B cell (primary cell): Measurements from ENCODE around the gene TMEM44. TPM values are rescaled to one million over a fixed set of nuclear protein-coding genes. Genes with fewer than 3 reads are reported as not detected.

Experiments
- ATAC-seq: fragments of 200-7000 bp; cut with Tn5 transposase; one replicate; pipeline ENCODE4 v1.10.0; 2021; ENCODE audit warnings: low read depth, mild to moderate bottlenecking, moderate number of reproducible peaks, moderate library complexity
- CTCF ChIA-PET: fragments of 350-600 bp; sonication (Branson Sonifier 250); formaldehyde crosslinking; loops from one replicate; lab custom pipeline; 2021; ENCODE audit warnings: antibody characterized with exemption, inconsistent platforms; lab: Charles Lee
- POLR2A ChIA-PET: fragments of 350-600 bp; sonication (Branson Sonifier 250); formaldehyde crosslinking; loops from one replicate; lab custom pipeline; 2021; ENCODE audit warnings: antibody characterized with exemption; lab: Charles Lee
- DNase-seq: peaks from one replicate; pipeline ENCODE4 v3.0.0; 2013
- H2AFZ ChIP-seq: 2 replicates; pipeline ENCODE4 v1.6.1; 2012; ENCODE audit warnings: mild to moderate bottlenecking, low read depth, low read length; ENCODE audit not compliant: insufficient read depth, poor library complexity, severe bottlenecking
- H3K27ac ChIP-seq, 2 donors: 1 replicate in 1 of 2; 2 replicates in 1 of 2; pipeline ENCODE4 v1.5.1; 2012 to 2013; ENCODE audit warnings: low read length in 2 of 2, mild to moderate bottlenecking in 2 of 2, moderate library complexity in 1 of 2
- H3K27me3 ChIP-seq, 4 experiments: fragments of 200-600 bp in 1 of 4; sonication (generic) in 1 of 4; replicated peaks in 1 of 4; 1 replicate in 2 of 4; 2 replicates in 2 of 4; pipeline versions ENCODE4 v1.6.1 to v1.7.0; 2013 to 2016; ENCODE audit warnings: low read length in 3 of 4, mild to moderate bottlenecking in 2 of 4, mixed read lengths in 1 of 4, moderate library complexity in 1 of 4; ENCODE audit not compliant: insufficient read depth in 4 of 4, control insufficient read depth in 3 of 4; ENCODE audit errors: control extremely low read depth in 1 of 4
- H3K36me3 ChIP-seq, 2 experiments: replicated peaks in 1 of 2; 1 replicate in 1 of 2; 2 replicates in 1 of 2; pipeline versions ENCODE4 v1.6.1 to v1.7.1; 2013; ENCODE audit warnings: low read length in 1 of 2; ENCODE audit not compliant: insufficient read depth in 2 of 2, control insufficient read depth in 1 of 2; ENCODE audit errors: control extremely low read depth in 1 of 2, extremely low read depth in 1 of 2
- H3K4me1 ChIP-seq, 2 donors: fragments of 200-600 bp in 1 of 2; sonication (generic) in 1 of 2; 1 replicate in 1 of 2; 2 replicates in 1 of 2; pipeline versions ENCODE4 v1.5.1 to v1.6.1; 2013 to 2017; ENCODE audit warnings: low read length in 2 of 2; ENCODE audit not compliant: control insufficient read depth in 2 of 2, insufficient read depth in 2 of 2
- H3K4me2 ChIP-seq: replicated peaks from 2 replicates; pipeline ENCODE3; 2012; ENCODE audit warnings: mild to moderate bottlenecking, low read depth, low read length; ENCODE audit not compliant: poor library complexity, severe bottlenecking
- H3K4me3 ChIP-seq, 5 experiments: fragments of 200-600 bp in 1 of 5; sonication (generic) in 1 of 5; 1 replicate in 3 of 5; 2 replicates in 2 of 5; pipeline versions ENCODE4 v1.5.1 to v1.7.0; 2011 to 2016; ENCODE audit warnings: low read length in 4 of 5, mild to moderate bottlenecking in 4 of 5, low read depth in 2 of 5, control low read depth in 1 of 5, moderate library complexity in 1 of 5; ENCODE audit not compliant: insufficient read depth in 1 of 5; ENCODE audit errors: control extremely low read depth in 1 of 5, extremely low read depth in 1 of 5
- H3K79me2 ChIP-seq: fragments of 200-600 bp; sonication (generic); one replicate; pipeline ENCODE4 v1.6.0; 2016; ENCODE audit warnings: low read length; ENCODE audit not compliant: control insufficient read depth, insufficient read depth
- H3K9ac ChIP-seq: fragments of 200-600 bp; sonication (generic); 2 replicates; pipeline ENCODE4 v1.6.1; 2017; ENCODE audit warnings: mild to moderate bottlenecking, low read length, moderate library complexity
- H3K9me3 ChIP-seq, 3 donors: one replicate each; pipeline versions ENCODE4 v1.6.1 to v1.7.1; 2013; ENCODE audit warnings: low read length in 2 of 3; ENCODE audit not compliant: control insufficient read depth in 2 of 3, insufficient read depth in 1 of 3; ENCODE audit errors: control extremely low read depth in 1 of 3
- H4K20me1 ChIP-seq: 2 replicates; pipeline ENCODE4 v1.6.0; 2012; ENCODE audit warnings: mild to moderate bottlenecking, low read length; ENCODE audit not compliant: insufficient read depth, control insufficient read depth, poor library complexity, severe bottlenecking
- H3K27ac Mint-ChIP-seq: one replicate; pipeline ENCODE4 v1.8.0; 2021; ENCODE audit warnings: mixed read lengths
- H3K27me3 Mint-ChIP-seq: one replicate; pipeline ENCODE4 v1.8.0; 2021; ENCODE audit warnings: mixed read lengths
- H3K4me1 Mint-ChIP-seq: one replicate; pipeline ENCODE4 v1.8.0; 2021; ENCODE audit warnings: mixed read lengths
- H3K4me3 Mint-ChIP-seq: one replicate; pipeline ENCODE4 v1.8.0; 2021; ENCODE audit warnings: mixed read lengths
- H3K9me3 Mint-ChIP-seq: one replicate; pipeline ENCODE4 v1.8.0; 2022; ENCODE audit warnings: mixed read lengths; ENCODE audit not compliant: insufficient read depth
- CTCF ChIP-seq: fragments of 200-600 bp; IDR thresholded peaks from one replicate; pipeline ENCODE4 v1.8.0; 2022; ENCODE audit warnings: antibody characterized with exemption, mild to moderate bottlenecking
- EZH2 ChIP-seq: IDR thresholded peaks from 2 replicates; pipeline ENCODE4 v1.6.1; 2012; ENCODE audit warnings: borderline replicate concordance, low read depth, mild to moderate bottlenecking, moderate library complexity, low read length; ENCODE audit not compliant: insufficient read depth, poor library complexity, severe bottlenecking
- WGBS: methylation state at CpG from one replicate; pipeline ENCODE4 v1.1.5; 2013; ENCODE audit warnings: missing lambda C conversion rate; ENCODE audit not compliant: insufficient coverage; 5-methylcytosine and 5-hydroxymethylcytosine counted together
- intact Hi-C: fragments of 100-400 bp; cut with micrococcal nuclease; formaldehyde crosslinking; loops from one replicate; pipeline ENCODE4 v1.10.0; 2022
- polyA plus RNA-seq: library from polyadenylated mRNA; depleted of rRNA; stranded (reverse); fragments of >200 nt; gene quantifications from 2 replicates; pipeline ENCODE4 v1.2.3, GENCODE V29; 2012
- total RNA-seq, 2 donors: library from RNA; stranded (reverse); fragments of 120-200 nt in 1 of 2; gene quantifications; 1 replicate in 1 of 2; 2 replicates in 1 of 2; pipeline versions ENCODE4 v1.2.3 to v1.2.4, GENCODE V29; 2013 to 2022

Gene TMEM44
- total and polyA plus RNA-seq, 2 donors (not counting 1 experiment from before 2014, with no cell fraction given), result 4.1 to 7.5 TPM

GRCh38 chr3:194661946-194662345 lies 28.7 kb upstream of the TMEM44 start:
- TF ChIP-seq EZH2, result no peak
- no peak for TF ChIP-seq CTCF
- Histone ChIP-seq H3K9me3 (no peaks in the 10 kb centered on the region), H3K27ac (no peak overlapping the region), H3K36me3 (peaks cover 15 to 80% of the 10 kb centered on the region in 2 experiments), H3K79me2 (peaks cover 18% of the 10 kb centered on the region), H3K4me1 (no peaks in the 10 kb centered on the region), H3K4me3 (no peak overlapping the region), H3K4me2 (no peak overlapping the region), H3K9ac (no peak overlapping the region), H4K20me1 (peaks cover 3% of the 10 kb centered on the region), H3K27me3 (no peaks in the 10 kb centered on the region), H2AFZ (no peak overlapping the region)
- 50% methylated on average over 2 of the region's 6 CpGs for WGBS
- DNase-seq (no peak), ATAC-seq (no peak)
- intact Hi-C loops, result no loop called here
- H3K27me3 Mint-ChIP-seq, result no peaks in the 10 kb centered on the region
- H3K27ac Mint-ChIP-seq, result no peak overlapping the region
- H3K4me3 Mint-ChIP-seq, result no peak overlapping the region
- H3K9me3 Mint-ChIP-seq, result no peaks in the 10 kb centered on the region
- ChIA-PET CTCF (interaction anchor here (1.4 to 1.5 kb wide), 2 partner anchors 10 to 21 kb away, joined by 4 to 6 read pairs; partner anchors contain the start of gene LSG1), POLR2A (no interaction called here)
- H3K4me1 Mint-ChIP-seq, result no peaks in the 10 kb centered on the region

- no CpG with 5 or more reads among the region's 3 CpGs for whole genome bisulfite sequencing
- intact Hi-C loops, result no loop called here
- POLR2A ChIA-PET, result no interaction called here
- Histone ChIP-seq H3K9ac (no peak overlapping the region), H3K9me3 (no peaks in the 10 kb centered on the region), H3K4me3 (no peak overlapping the region), H3K36me3 (peaks cover 15 to 75% of the 10 kb centered on the region in 2 experiments), H4K20me1 (peaks cover 3% of the 10 kb centered on the region), H3K27ac (no peak overlapping the region), H2AFZ (no peak overlapping the region), H3K4me1 (no peaks in the 10 kb centered on the region), H3K27me3 (no peaks in the 10 kb centered on the region), H3K4me2 (no peak overlapping the region), H3K79me2 (peaks cover 18% of the 10 kb centered on the region)
- TF ChIP-seq CTCF (no peak), EZH2 (no peak)
- CTCF ChIA-PET, result interaction anchor here (1.3 to 1.5 kb wide), 3 partner anchors 11 to 601 kb away, joined by 4 to 6 read pairs (median 4); partner anchors contain the start of gene LSG1
- ATAC-seq (no peak), DNase-seq (no peak)
- no peaks in the 10 kb centered on the region for H3K9me3 Mint-ChIP-seq
- H3K4me1 Mint-ChIP-seq, result no peaks in the 10 kb centered on the region
- H3K4me3 Mint-ChIP-seq, result no peak overlapping the region
- no peak overlapping the region for H3K27ac Mint-ChIP-seq
- H3K27me3 Mint-ChIP-seq, result no peaks in the 10 kb centered on the region
Observed at GRCh38 chr3:194661374-194661773, 28.2 kb upstream of the TMEM44 start.
